T-helper 17 cell (primary cell): Measurements from ENCODE around the gene KLF1. TPM values are rescaled to one million over a fixed set of nuclear protein-coding genes. Genes with fewer than 3 reads are reported as not detected.

ENCODE experiments used
- ATAC-seq: fragments of 150-1000 bp; cut with Tn5 transposase; 2 replicates; pipeline ENCODE4 v1.10.0; 2021; ENCODE audit warnings: mild to moderate bottlenecking, moderate library complexity
- DNase-seq, 3 donors: peaks; one replicate each; pipeline versions ENCODE4 v3.0.0 to v3.0.0-alpha.2; 2020 to 2021
- H3K9me3 ChIP-seq: one replicate; pipeline ENCODE4 v1.7.0; 2013; ENCODE audit warnings: low read length, mild to moderate bottlenecking; ENCODE audit not compliant: control insufficient read depth, poor library complexity, severe bottlenecking
- H3K27ac Mint-ChIP-seq: one replicate; pipeline ENCODE4 v1.8.0; 2022; ENCODE audit warnings: mild to moderate bottlenecking, moderate library complexity, mixed read lengths
- H3K27me3 Mint-ChIP-seq: one replicate; pipeline ENCODE4 v1.8.0; 2022; ENCODE audit warnings: mixed read lengths
- H3K36me3 Mint-ChIP-seq: one replicate; pipeline ENCODE4 v1.8.0; 2022; ENCODE audit warnings: low read depth, mixed read lengths
- H3K4me1 Mint-ChIP-seq: one replicate; pipeline ENCODE4 v1.8.0; 2022; ENCODE audit warnings: mild to moderate bottlenecking, mixed read lengths
- H3K4me3 Mint-ChIP-seq: one replicate; pipeline ENCODE4 v1.8.0; 2022; ENCODE audit warnings: mild to moderate bottlenecking, moderate library complexity, mixed read lengths
- total RNA-seq, 4 donors: library from RNA in 2 of 4; stranded (reverse) in 2 of 4; gene quantifications; one replicate each; pipeline ENCODE4 v1.2.3 and lab custom pipeline; 2022 to 2026

KLF1 gene
- total RNA-seq, 2 donors from 2014 or later = not detected

DNA sequence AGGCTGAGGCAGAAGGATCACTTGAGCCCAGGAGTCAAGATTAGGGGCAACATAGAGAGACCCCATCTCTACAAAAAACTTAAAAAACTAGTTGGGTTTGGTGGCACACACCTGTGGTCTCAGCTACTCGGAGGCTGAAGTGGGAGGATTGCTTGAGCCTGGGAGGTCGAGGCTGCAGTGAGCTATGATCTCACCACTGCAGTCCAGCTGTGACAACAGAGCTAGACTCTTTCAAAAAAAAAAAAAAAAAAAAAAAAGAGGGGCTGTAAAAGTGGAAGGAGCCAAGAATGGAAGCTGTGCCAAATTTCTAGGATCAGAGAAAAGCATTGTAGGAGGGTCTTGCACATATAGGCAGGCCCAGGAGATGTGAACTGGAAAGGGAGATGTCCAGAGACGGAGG is 15.3 kb downstream of the KLF1 start:
- no peaks in the 10 kb centered on the region for H3K9me3 ChIP-seq
- peaks cover 7% of the 10 kb centered on the region for H3K27me3 Mint-ChIP-seq
- DNase-seq = no peak
- peaks cover 7% of the 10 kb centered on the region for H3K4me1 Mint-ChIP-seq
- H3K27ac Mint-ChIP-seq = no peak overlapping the region
- ATAC-seq = no peak
- H3K36me3 Mint-ChIP-seq = peaks cover 10% of the 10 kb centered on the region
- peak overlapping the region; percentile 12 for H3K4me3 Mint-ChIP-seq

DNA sequence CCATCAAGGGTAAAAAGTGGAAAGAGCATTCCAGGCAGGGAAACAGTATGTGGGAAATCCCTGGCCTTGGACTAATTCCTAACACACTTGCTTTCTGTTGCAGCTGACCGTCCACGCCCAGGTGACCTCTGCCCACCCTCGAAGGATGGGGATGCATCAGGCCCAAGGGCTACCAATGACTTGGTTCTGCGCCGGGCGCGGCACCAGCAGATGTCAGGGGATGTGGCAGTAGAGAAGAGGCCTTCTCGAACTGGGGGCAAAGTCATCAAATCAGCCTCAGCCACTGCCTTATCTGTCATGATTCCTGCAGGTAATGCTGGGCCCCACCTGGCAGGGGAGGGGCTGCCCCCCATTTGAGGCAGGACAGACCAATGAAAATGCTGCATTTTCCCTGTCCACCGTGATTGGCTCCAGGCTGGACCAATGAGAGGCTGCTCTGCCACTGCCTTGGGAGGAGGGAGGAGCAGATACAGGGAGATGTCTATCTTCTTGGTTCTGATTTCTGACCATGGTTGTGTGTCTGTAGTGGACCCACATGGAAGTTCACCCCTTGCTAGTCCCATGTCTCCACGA is 18.4 kb downstream of the KLF1 start:
- Mint-ChIP-seq H3K36me3 (peaks cover 4% of the 10 kb centered on the region), H3K27me3 (peaks cover 13% of the 10 kb centered on the region), H3K4me1 (peaks cover 7% of the 10 kb centered on the region), H3K27ac (peak overlapping the region; percentile 34), H3K4me3 (peak overlapping the region; percentile 57)
- DNase-seq = no peak
- ATAC-seq = no peak
- H3K9me3 ChIP-seq = no peaks in the 10 kb centered on the region

DNA sequence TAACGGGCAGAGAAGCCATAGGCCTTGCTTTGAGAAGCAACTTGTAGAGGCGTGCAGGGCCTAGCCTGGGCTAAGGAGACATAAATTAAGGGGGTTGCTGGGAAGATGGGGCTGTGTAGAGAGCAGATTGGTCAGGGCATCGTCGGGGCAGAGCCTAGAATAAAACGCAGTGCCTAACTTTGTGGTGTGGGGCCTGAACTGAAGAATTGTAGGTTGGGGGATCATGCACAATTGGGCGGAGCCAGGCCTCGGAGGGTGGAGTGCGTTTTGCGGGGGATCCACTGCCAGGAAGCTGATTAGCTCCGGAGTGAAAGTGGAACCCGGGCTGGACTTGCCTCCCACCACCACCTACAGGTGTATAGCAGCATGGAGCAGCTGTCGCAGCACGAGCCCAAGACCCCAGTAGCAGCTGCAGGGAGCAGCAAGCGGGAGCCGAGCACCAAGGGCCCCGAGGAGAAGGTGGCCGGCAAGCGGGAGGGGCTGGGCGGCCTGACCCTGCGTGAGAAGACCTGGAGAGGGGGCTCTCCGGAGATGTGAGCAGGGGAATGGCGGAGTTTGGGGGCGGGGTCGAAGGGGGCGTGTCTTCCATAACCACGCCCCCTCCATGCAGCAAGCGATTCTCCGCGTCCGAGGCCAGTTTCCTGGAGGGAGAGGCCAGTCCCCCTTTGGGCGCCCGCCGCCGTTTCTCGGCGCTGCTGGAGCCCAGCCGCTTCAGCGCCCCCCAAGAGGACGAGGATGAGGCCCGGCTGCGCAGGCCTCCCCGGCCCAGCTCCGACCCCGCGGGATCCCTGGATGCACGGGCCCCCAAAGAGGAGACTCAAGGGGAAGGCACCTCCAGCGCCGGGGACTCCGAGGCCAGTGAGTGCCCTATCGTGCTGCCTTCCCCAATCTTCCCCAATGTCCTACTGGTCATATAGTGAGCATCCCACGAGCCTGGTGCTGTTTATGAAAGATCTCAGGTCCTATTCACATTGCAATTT is 19.6 kb downstream of the KLF1 start:
- DNase-seq (peak; percentile 34 to 54 (median 54)), ATAC-seq (peak; percentile 73)
- H3K4me3 Mint-ChIP-seq = peak overlapping the region; percentile 77
- H3K9me3 ChIP-seq = no peaks in the 10 kb centered on the region
- peaks cover 4% of the 10 kb centered on the region for H3K36me3 Mint-ChIP-seq
- peak overlapping the region; percentile 34 for H3K27ac Mint-ChIP-seq
- H3K4me1 Mint-ChIP-seq = peaks cover 7% of the 10 kb centered on the region
- H3K27me3 Mint-ChIP-seq = peaks cover 13% of the 10 kb centered on the region

DNA sequence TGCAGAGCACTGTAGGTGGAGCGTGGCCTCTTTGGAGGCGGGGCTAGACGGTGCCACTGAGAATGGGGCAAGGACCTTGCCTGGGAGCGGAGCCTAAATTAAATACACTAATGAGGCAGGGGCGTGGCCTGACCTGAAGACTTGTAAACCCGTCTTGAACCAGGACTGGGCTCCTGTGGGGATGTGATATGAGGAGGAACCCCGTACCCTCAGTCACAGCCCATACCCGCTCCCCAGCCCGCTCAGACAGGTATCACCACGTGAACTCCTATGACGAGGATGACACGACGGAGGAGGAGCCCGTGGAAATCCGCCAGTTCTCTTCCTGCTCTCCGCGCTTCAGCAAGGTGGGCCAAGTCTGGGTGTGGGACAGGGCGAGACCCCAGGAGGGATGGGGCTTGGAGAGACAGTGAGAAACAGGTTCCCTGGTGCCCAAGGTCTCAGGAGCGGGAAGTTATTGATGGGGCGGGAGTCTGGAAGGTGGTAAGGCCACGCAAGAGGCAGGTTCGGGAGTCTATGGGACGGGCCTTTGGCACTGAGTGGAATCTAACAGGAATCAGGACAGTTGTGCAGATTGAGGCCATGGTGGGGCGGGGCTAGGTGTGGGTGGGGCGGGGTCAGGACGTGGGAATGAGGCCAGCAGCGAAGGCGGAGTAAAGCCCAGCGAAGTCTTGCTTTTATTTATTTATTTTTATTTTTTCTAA is 20.4 kb downstream of the KLF1 start:
- H3K9me3 ChIP-seq = no peaks in the 10 kb centered on the region
- DNase-seq (no peak), ATAC-seq (no peak)
- no peak overlapping the region for H3K27ac Mint-ChIP-seq
- H3K4me3 Mint-ChIP-seq = peak overlapping the region; percentile 77
- peaks cover 13% of the 10 kb centered on the region for H3K27me3 Mint-ChIP-seq
- H3K4me1 Mint-ChIP-seq = peaks cover 7% of the 10 kb centered on the region
- no peaks in the 10 kb centered on the region for H3K36me3 Mint-ChIP-seq

DNA sequence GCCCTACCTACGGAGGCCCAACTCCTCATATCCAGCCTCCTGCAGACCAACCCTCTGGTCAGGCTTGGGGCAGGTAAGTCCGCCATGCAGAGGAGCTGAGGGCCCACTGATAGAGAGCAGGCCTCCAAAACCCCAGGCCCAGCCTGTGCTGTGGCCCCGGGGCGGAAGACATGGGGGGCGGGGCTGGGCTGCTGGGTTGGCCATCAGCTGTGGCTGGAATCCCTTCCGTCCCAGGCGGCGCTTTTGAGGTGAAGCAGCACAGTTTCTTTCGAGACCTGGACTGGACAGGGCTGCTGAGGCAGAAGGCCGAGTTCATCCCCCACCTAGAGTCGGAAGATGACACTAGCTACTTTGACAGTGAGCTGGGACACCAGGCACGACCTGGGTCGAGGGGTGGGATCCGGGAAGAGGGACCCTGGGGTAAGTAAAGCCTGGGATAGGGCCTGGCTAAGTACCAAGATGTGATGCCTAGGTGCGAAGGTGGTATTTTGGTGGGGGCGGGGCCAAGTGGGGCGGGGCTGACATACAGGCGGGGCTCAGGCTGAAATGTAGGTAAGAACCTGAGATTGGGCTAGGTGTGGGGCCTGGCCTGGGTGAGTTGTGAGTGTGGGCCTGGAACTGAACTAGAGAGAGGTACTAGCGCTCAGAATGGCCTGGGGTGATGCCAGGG is 21.1 kb downstream of the KLF1 start:
- Mint-ChIP-seq H3K27ac (no peak overlapping the region), H3K4me3 (peak overlapping the region; percentile 64), H3K27me3 (peaks cover 13% of the 10 kb centered on the region), H3K36me3 (no peaks in the 10 kb centered on the region), H3K4me1 (peaks cover 5% of the 10 kb centered on the region)
- no peak for DNase-seq
- no peak for ATAC-seq
- no peaks in the 10 kb centered on the region for H3K9me3 ChIP-seq

DNA sequence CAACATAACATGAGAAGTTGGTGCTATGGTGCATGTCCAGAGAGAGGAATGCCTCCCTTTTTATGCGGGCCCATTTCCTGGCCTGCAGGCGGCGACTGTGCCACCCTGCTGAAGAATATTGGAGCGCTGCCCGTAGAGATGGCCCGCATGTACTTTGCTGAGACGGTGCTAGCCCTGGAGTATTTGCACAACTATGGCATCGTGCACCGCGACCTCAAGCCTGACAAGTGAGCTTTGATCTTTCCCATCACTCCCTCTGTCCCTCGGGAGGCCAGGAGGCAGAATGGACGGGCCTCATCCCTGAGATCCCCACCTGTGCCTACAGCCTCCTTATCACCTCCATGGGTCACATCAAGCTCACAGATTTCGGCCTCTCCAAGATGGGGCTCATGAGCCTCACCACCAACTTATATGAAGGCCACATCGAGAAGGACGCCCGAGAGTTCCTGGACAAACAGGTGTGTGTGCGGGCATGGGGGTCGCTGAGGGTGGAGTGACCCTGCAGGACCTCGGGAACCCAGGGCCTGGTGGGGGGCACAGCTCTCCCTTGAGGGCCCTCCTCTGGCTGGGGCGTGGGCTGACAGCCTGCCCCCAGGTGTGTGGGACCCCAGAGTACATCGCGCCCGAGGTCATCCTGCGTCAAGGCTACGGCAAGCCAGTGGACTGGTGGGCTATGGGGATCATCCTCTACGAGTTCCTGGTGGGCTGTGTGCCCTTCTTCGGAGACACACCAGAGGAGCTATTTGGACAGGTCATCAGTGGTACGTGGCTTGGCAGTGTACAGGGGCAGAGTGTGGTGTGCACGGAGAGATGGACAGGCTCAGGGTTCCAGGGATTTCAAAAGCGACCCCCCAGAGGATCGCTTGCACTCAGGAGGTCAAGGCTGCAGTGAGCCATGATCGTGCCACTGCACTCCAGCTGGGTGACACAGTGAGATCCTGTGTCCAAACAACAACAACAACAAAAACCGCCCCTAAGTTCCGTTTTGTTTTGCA is 22.0 kb downstream of the KLF1 start:
- Mint-ChIP-seq H3K4me3 (no peak overlapping the region), H3K27ac (no peak overlapping the region), H3K27me3 (peaks cover 13% of the 10 kb centered on the region), H3K36me3 (no peaks in the 10 kb centered on the region), H3K4me1 (peaks cover 5% of the 10 kb centered on the region)
- no peaks in the 10 kb centered on the region for H3K9me3 ChIP-seq
- DNase-seq (no peak), ATAC-seq (no peak)

DNA sequence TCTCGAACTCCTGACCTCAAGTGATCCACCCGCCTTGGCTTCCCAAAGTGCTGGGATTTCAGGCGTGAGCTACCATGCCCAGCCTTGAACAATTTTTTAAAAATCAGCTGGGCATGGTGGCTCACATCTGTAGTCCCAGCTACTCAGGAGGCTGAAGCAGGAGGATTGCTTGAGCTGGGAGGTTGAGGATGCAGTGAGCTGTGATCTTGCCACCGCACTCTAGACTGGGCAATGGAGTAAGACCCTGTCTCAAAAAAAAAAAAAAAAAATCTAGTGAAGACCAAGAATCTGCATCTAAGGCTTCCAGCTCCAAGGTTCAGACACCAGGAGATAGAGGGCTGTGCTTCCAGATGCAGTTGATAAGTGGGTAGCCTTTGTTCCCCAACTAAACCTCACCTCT is 22.9 kb downstream of the KLF1 start:
- H3K27me3 Mint-ChIP-seq = peaks cover 13% of the 10 kb centered on the region
- no peak overlapping the region for H3K27ac Mint-ChIP-seq
- peaks cover 5% of the 10 kb centered on the region for H3K4me1 Mint-ChIP-seq
- no peaks in the 10 kb centered on the region for H3K9me3 ChIP-seq
- H3K36me3 Mint-ChIP-seq = no peaks in the 10 kb centered on the region
- no peak overlapping the region for H3K4me3 Mint-ChIP-seq
- DNase-seq (no peak), ATAC-seq (no peak)

DNA sequence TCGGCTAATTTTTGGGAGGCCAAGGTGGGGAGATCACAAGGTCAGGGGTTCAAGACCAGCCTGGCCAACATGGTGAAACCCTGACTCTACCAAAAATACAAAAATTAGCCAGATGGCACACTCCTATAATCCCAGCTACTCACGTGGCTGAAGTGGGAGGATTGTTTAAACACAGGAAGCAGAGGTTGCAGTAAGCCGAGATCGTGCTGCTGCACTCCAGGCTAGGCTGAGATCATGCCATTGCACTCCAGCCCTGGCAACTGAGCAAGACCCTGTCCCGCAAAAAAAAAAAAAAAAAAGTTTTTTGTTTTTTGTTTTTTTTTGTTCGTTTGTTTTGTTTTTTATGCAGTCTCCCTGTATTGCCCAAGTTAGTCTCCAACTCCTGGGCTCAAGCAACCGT is 27.5 kb downstream of the KLF1 start:
- Mint-ChIP-seq H3K36me3 (peaks cover 2% of the 10 kb centered on the region), H3K27me3 (no peaks in the 10 kb centered on the region), H3K4me1 (no peaks in the 10 kb centered on the region), H3K27ac (no peak overlapping the region), H3K4me3 (peak overlapping the region; percentile 5)
- ATAC-seq (no peak), DNase-seq (no peak)
- no peaks in the 10 kb centered on the region for H3K9me3 ChIP-seq

DNA sequence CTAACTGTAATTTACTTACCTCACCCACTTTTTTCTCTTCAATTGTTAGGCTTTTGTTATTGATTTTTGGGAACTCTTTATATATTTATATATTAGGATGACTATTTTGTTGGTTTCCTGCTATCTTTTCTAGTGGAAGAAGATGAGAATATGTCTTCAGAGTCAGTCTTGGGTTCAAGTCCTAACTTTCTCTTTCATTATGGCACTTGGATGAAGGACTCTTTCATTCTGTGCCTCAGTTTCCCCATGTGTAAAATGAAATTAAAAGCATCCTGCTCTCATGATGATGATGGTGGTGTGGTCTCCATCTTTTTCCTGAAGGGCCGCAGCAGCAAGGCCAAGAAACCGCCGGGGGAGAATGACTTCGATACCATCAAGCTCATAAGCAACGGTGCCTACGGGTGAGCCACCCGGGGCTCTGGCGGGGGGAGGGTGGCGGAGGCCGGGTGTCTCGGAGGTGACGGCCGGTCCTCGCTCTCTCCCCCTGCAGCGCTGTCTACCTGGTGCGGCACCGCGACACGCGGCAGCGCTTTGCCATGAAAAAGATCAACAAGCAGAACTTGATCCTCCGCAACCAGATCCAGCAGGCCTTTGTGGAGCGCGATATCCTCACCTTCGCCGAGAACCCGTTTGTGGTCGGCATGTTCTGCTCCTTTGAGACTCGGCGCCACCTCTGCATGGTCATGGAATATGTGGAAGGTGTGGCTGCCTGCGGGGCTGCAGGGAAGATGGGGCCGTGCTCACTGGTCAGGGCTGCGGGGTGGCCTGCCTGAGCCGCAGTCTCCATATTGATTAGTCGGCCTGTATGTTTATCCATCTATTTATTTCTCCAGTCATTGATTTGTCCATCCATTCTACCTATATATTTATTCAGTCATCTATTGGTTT is 28.7 kb downstream of the KLF1 start:
- peaks cover 2% of the 10 kb centered on the region for H3K36me3 Mint-ChIP-seq
- ATAC-seq (no peak), DNase-seq (no peak)
- H3K27ac Mint-ChIP-seq = no peak overlapping the region
- no peaks in the 10 kb centered on the region for H3K4me1 Mint-ChIP-seq
- no peaks in the 10 kb centered on the region for H3K27me3 Mint-ChIP-seq
- no peak overlapping the region for H3K4me3 Mint-ChIP-seq
- no peaks in the 10 kb centered on the region for H3K9me3 ChIP-seq

DNA sequence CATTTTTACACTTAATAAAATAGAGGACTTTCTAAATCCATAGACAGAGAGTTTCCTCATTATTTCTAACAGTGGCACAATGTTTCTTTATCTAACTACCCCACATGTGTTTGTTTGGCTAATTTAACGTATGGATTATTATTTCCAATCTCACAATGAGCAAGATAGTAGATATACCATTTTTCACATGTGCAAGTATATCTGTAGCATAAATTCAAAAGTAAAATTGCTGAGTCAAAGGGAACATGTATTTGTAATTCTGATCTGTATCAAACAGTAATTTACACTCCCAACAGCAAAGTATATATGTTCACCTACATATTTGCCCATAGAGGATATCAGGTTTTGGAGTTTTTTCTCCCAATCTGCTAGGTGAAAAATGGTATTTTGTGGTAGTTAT is 30.3 kb downstream of the KLF1 start:
- Mint-ChIP-seq H3K27ac (no peak overlapping the region), H3K36me3 (peaks cover 2% of the 10 kb centered on the region), H3K4me1 (no peaks in the 10 kb centered on the region), H3K27me3 (no peaks in the 10 kb centered on the region), H3K4me3 (no peak overlapping the region)
- DNase-seq = no peak
- no peaks in the 10 kb centered on the region for H3K9me3 ChIP-seq
- ATAC-seq = no peak
